Stimulated activated CD4-positive, alpha-beta T cell treated with anti-CD3 and anti-CD28 coated beads, Interleukin-15, amount 100 ng/mL, for 48 hours (primary cell): ENCODE data around the gene TXNRD2.
"Not testable (repeated sequence)": the region's sequence is repeated elsewhere in the genome, so short reads cannot be mapped to it uniquely, and the experiment has no call there.

ENCODE experiments used
- DNase-seq, 2 donors: peaks; one replicate each; pipeline ENCODE4 v3.0.0-alpha.2; 2020; ENCODE audit warnings: low read depth in 2 of 2

The TXNRD2 gene

DNA sequence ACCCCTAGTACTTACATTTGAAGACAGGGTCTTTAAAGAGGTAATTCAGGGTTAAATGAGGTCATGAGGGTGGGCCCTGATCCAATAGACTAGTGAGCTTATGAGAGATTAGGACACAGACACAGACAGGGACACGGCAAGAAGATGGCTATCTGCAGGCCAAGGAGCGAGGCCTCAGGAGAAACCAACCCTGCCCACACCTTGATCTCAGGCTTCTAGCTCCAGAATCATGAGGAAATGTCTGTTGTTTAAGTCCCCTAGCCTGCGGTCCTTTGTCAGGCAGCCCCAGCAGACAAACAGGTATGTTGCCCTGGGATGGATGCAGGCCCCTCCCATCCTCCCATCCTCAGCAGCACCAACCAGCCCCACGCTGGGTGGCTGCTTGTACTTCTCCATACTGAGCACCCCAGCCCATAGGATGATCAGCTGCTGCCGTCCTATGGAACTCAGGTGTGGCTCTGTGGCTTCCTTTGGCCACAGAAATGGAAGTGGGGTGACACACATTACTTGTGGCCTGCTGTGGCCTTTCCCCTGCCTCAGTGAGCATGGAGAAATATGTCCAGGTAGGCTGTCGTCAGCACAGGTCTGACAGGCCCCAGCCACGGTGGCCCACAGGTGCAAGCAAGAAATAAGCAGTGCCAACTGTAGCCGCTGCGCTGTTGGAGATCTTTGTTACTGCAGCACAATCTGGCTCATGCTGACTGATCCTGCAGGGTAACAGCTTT lies 94.8 kb downstream of the TXNRD2 start:
- no peak for DNase-seq

DNA sequence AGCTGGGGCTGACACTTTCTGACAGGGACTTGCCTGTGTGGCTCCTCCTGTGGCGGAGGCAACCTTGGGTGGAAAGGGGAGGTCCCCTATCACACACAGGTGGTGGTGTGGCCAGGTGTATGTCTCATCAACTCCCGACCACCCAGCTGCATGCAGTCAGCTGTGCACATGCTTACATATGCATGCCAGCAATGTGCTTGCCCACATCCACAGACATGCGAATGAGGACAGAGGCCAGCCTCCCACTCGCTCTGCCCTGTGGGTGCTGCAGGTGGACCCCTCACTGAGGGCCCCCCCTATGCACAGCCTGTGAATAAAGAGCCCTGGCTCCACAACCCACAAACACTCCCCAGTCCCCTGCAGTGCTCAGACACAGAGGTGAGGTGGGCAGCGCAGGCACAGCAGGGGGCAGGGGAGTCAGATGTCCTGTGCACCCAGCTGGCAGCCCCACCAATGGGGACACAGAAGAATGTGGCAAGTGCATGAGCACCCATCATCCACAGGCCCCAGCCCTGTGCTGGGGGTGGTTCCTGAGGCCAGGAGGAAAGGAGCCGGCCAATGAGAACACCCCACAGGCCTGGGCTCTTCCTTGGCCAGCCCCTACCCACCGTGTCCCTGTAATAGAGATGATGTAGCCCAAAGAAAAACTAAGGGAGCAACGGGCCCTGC lies 96.4 kb downstream of the TXNRD2 start:
- DNase-seq: no peak

GRCh38 chr22:19844377-19845053 lies 97.1 kb downstream of the TXNRD2 start:
- DNase-seq: no peak

- DNase-seq: no peak
Measured at GRCh38 chr22:19843857-19844376, 97.7 kb downstream of the TXNRD2 start.

DNA sequence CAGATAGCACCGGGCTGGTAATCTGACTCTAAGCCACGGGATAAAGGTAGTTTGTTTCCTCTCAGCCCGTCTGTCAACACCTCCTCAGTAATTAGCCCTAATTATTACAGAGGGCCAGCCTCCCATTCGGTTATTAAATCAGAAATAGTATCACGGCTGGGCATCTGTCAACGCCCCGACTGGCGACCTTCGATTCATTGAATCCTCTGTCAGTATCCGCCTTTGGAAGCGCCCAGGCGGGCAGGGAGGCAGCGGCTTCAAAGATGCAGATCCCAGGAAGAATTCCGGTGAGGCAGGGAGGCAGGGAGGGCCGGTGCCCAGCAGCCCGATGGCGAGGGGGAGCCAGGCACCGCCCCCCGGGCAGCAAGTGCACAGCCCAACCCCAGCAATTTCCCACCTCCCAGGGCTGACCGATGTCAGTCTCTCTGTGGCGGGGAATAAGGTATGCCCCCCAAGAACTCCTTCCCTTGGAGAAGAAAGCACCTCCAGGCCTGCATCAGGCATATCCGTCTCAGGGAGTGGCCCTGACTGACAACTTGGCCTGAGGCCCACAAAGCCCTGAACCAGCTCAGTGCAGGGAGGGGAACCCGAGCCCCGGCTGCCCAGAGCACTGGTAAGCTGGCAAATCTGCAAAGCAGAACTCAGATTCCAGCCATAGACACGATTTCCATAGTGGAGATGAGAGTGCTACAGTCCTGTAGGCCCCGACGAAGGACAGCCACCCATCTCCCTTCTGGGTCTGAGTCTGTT lies 98.3 kb downstream of the TXNRD2 start:
- no peak for DNase-seq

DNA sequence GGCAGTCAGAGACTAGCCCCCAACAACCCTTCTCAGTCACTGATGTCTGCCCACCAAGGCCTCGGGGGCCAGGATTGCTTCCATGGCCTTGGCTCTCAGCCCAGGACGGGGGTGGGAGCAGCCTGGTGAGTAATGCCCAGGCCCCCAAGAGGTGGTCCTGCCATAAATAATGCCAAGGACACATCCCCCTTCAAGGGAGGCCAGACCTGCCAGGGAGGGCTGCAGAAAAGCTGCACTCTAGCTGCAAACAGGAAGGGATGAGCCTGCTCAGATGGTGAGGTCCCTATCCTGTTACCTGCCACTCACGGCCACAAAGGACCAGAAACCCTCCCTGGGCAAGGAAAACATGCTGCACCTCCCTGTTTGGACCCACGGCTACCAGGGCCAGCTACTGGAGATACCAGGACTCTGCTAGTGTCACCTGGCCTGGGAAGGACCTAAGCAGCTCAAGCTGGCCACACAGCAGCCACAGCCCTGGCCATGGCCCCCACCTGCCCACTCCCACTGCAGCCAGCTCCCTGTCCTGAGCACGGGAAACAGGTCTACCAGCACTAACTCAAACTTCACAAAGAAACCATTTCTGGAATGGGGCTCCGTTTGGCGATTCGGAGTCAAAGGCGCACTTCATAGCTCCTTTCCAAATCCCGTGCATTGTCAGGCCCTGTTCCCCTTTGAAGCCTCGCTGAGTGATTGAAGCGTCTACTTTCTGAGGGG lies 99.1 kb downstream of the TXNRD2 start:
- DNase-seq: no peak

GRCh38 chr22:19841641-19842392 lies 99.8 kb downstream of the TXNRD2 start:
- DNase-seq: no peak

DNA sequence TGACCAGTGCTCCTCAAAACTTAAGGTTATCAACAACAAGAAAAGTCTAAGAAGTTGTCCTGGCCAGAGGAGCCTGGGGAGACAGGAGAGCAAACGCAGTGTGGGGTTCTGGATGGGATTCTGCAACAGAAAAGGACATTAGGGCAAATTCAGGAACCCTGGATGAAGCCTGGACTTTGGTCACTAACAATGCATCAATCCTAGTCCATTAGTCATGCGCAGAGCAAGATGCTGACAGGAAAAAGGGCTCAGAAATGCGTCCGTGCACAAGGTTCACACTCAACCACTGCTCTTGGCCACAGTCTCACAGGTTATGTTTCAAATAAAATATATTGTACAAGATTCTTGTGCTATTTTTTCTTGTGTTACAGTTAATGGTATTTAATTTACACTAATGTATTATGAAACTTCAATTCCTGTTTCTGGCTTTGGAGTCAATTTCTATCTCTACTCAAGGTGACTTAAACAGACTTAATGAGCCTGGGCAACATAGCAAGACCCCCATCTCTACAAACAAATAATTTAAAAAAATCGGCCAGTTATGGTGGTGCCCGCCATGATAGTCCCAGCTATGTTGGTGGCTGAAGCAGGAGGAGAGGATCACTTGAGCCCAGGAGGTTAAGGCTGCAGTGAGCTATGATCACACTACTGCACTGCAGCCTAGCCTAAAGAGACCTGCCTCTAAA lies 100.5 kb downstream of the TXNRD2 start:
- DNase-seq: no peak

- DNase-seq: no peak
Measured at GRCh38 chr22:19840059-19840458, 101.6 kb downstream of the TXNRD2 start.

DNA sequence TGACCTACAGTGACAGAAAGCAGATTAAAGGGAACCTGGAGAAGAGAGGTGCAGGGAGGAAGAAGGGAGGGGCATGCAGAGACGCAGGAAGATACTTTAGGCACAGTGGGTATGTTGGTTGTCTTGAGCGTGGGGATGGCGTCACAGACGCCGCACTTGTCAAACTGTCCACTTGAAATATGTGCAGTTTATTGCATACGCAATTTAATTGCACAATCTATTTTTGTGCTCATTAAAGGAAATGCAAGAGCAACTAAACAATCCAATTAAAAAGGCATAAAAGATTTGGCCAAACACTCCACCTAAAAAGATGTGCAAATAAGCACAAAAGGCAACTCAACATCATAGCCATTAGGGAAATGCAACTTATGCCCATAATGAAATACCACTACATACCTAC lies 103.7 kb downstream of the TXNRD2 start:
- no peak for DNase-seq

DNA sequence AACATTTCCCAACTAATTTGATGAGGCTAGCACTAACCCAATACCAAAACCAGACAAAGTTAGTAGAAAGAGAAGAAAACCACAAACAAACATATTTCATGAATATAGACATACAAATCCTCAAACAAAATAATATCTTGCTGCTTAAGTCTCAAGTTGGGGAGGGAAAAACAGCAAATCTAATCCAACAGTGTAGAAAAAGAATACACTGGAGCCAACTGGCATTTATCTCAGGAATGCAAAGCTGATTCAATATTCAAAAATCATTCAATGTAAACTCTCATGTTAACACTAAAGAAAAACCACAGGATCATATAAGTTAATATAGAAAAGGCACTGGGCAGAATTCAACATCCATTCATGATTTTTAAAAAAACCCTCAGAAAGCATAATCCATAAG lies 105.1 kb downstream of the TXNRD2 start:
- no peak for DNase-seq

DNA sequence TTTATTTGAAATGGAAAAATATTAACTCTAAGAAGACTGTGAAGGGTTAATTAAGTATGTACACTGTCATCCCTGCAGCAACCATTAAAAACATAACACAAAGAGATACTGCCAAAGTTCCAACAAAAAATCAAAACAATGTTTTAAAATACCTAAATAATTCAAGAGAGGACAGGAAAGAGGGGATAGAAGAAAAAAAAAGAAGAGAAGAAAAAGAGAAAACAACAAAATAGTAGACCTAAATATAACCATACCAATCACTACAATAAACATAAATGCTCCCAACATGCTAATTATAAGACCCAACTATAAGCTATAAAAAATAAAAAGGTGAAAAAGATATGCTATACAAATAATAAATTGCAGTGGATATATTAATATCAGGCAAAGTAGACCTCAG lies 107.0 kb downstream of the TXNRD2 start:
- DNase-seq: no peak

DNA sequence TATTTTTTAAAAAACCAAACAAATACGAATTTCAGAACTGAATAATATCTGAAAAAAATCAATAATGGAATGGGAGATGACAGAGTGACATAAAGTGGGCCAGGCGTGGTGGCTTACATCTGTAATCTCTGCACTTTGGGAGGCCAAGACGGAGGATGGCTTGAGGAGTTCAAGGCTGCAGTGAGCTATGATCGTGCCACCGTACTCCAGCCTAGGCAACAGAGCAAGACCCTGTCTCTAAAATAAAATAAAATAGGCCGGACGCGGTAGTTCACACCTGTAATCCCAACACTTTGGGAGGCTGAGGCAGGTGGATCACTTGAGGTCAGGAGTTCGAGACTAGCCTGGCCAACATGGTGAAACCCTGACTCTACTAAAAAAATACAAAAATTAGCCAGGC lies 108.3 kb downstream of the TXNRD2 start:
- not testable (repeated sequence) for DNase-seq

GRCh38 chr22:19832476-19833108 lies 109.0 kb downstream of the TXNRD2 start:
- no peak for DNase-seq

- DNase-seq: not testable (repeated sequence)
Measured at GRCh38 chr22:19831979-19832378, 109.6 kb downstream of the TXNRD2 start.

DNA sequence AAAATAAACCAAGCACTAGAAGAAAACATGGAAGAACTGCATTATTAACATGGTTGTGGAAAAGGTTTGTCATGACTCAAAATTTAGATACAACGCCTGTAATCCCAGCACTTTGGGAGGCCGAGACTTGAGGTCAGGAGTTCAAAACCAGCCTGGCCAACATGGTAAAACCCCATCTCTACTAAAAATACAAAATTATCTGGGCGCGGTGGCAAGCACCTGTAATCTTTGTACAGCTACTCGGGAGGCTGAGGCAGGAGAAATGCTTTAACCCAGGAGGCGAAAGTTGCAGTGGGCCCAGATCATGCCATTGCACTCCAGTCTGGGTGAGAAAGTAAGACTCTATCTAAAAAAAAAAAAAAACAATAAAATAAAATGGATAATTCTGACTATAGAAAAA lies 110.6 kb downstream of the TXNRD2 start:
- no peak for DNase-seq

DNA sequence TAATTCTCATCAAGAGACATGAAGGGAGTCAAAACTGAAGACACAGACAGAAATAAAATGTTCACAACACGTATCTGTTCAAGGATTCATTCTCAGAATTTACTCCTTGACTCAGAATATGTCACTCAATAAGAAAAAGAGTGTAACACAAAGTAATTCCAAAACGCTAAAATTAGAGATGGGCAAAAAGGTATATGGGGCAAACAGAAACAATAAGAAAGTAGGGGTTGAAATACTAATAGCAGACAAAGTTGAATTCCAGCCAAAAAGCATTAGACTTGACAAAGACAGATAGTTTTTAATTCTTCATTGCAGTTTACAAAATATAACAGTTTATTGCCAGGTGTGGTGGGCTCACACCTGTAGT lies 113.6 kb downstream of the TXNRD2 start:
- DNase-seq: no peak

GRCh38 chr22:19827341-19828034 lies 114.1 kb downstream of the TXNRD2 start:
- DNase-seq: no peak

GRCh38 chr22:19826619-19826950 lies 115.0 kb downstream of the TXNRD2 start:
- no peak for DNase-seq
